GM12892 (cell line): ENCODE data around the gene IP6K2.

Source experiments
- POLR2A ChIP-seq: IDR thresholded peaks from 2 replicates; pipeline ENCODE4 v1.6.1; 2011; ENCODE audit warnings: low read depth, low read length, control low read depth
- TAF1 ChIP-seq: IDR thresholded peaks from 2 replicates; pipeline ENCODE4 v1.6.1; 2011; ENCODE audit warnings: low read depth, mild to moderate bottlenecking, control low read depth, low read length, borderline replicate concordance

- TF ChIP-seq POLR2A, result no peak
- no peak for TF ChIP-seq TAF1
Measured at GRCh38 chr3:48684480-48685143, 32.4 kb downstream of the IP6K2 start.
